ENCODE results near the gene TMEM131L.

Gene TMEM131L

GRCh38 chr4:153485860-153486259 is 19.7 kb downstream of the TMEM131L start:
- 100% methylated on average over 4 of the region's 5 CpGs for WGBS (ENCODE audit: insufficient coverage)
- CTCF ChIA-PET: interaction anchor here (1.5 to 4.3 kb wide), 3 partner anchors 13 to 86 kb away, joined by 3 to 29 read pairs (median 4); partner anchors contain the start of gene TMEM131L

GRCh38 chr4:153486281-153487151 is 20.4 kb downstream of the TMEM131L start:
- 95% methylated on average over 14 of the region's 14 CpGs for WGBS (ENCODE audit: insufficient coverage)
- Histone ChIP-seq H3K4me3 (ENCODE audit: control insufficient read depth in 1 of 7, extremely low read depth in 1 of 7, insufficient read depth in 4 of 7, low read depth in 2 of 7, low read length in 6 of 7) (no peak overlapping the region), H3K36me3 (ENCODE audit: control insufficient read depth in 4 of 4, insufficient read depth in 4 of 4, low read length in 3 of 4) (no peaks in the 10 kb centered on the region), H3K27ac (ENCODE audit: insufficient read depth in 1 of 2, low read depth in 1 of 2, low read length in 2 of 2, poor library complexity in 1 of 2, severe bottlenecking in 2 of 2) (no peak overlapping the region), H3K27me3 (replicated peaks in 2 of 5; ENCODE audit: control insufficient read depth in 4 of 5, insufficient read depth in 5 of 5, low read length in 4 of 5) (no peaks in the 10 kb centered on the region), H3K4me1 (ENCODE audit: control extremely low read depth in 1 of 4, control insufficient read depth in 4 of 4, insufficient read depth in 4 of 4, low read length in 3 of 4) (peaks cover 14 to 33% (median 28%) of the 10 kb centered on the region in 4 experiments), H3K9me3 (ENCODE audit: control extremely low read depth in 1 of 5, control insufficient read depth in 4 of 5, insufficient read depth in 2 of 5, low read depth in 1 of 5, low read length in 4 of 5) (no peaks in the 10 kb centered on the region)
- ChIA-PET CTCF (interaction anchor here (0.6 to 4.3 kb wide), 6 partner anchors 12 to 680 kb away, joined by 3 to 29 read pairs (median 4); partner anchors contain the start of gene TMEM131L), POLR2A (no interaction called here)
- no peak for DNase-seq

More at GRCh38 chr4:153485860-153486259, 19.7 kb downstream of the TMEM131L start:
- no peak overlapping the region for H3K27ac ChIP-seq (ENCODE audit: insufficient read depth in 1 of 2, low read depth in 1 of 2, low read length in 2 of 2, poor library complexity in 1 of 2, severe bottlenecking in 2 of 2)
- H3K27me3 ChIP-seq (replicated peaks in 2 of 5; ENCODE audit: control insufficient read depth in 4 of 5, insufficient read depth in 5 of 5, low read length in 4 of 5): no peaks in the 10 kb centered on the region
- POLR2A ChIA-PET: no interaction called here
- H3K4me3 ChIP-seq (ENCODE audit: control insufficient read depth in 1 of 7, extremely low read depth in 1 of 7, insufficient read depth in 4 of 7, low read depth in 2 of 7, low read length in 6 of 7): no peak overlapping the region
- no peaks in the 10 kb centered on the region for H3K9me3 ChIP-seq (ENCODE audit: control extremely low read depth in 1 of 5, control insufficient read depth in 4 of 5, insufficient read depth in 2 of 5, low read depth in 1 of 5, low read length in 4 of 5)
- DNase-seq: no peak
- peaks cover 12 to 33% (median 28%) of the 10 kb centered on the region in 4 experiments for H3K4me1 ChIP-seq (ENCODE audit: control extremely low read depth in 1 of 4, control insufficient read depth in 4 of 4, insufficient read depth in 4 of 4, low read length in 3 of 4)
- peaks cover 0 to under 1% (median 0%) of the 10 kb centered on the region in 4 experiments for H3K36me3 ChIP-seq (ENCODE audit: control insufficient read depth in 4 of 4, insufficient read depth in 4 of 4, low read length in 3 of 4)

GRCh38 chr4:153488006-153488891 is 22.1 kb downstream of the TMEM131L start:
- ChIA-PET CTCF (interaction anchor here (0.7 to 4.3 kb wide), 8 partner anchors 9 to 86 kb away, joined by 3 to 29 read pairs (median 3); partner anchors contain the start of gene TMEM131L), POLR2A (no interaction called here)
- no peaks in the 10 kb centered on the region for H3K27me3 ChIP-seq (replicated peaks in 2 of 5; ENCODE audit: control insufficient read depth in 4 of 5, insufficient read depth in 5 of 5, low read length in 4 of 5)
- DNase-seq: peak; percentile 56 to 92 (median 91)
- H3K9me3 ChIP-seq (ENCODE audit: control extremely low read depth in 1 of 5, control insufficient read depth in 4 of 5, insufficient read depth in 2 of 5, low read depth in 1 of 5, low read length in 4 of 5): no peaks in the 10 kb centered on the region
- peak overlapping the region in 6 of 7 experiments; percentile 34 to 71 (median 47) for H3K4me3 ChIP-seq (ENCODE audit: control insufficient read depth in 1 of 7, extremely low read depth in 1 of 7, insufficient read depth in 4 of 7, low read depth in 2 of 7, low read length in 6 of 7)
- WGBS (ENCODE audit: insufficient coverage): 7% methylated on average over 18 of the region's 24 CpGs
- no peaks in the 10 kb centered on the region for H3K36me3 ChIP-seq (ENCODE audit: control insufficient read depth in 4 of 4, insufficient read depth in 4 of 4, low read length in 3 of 4)
- H3K4me1 ChIP-seq (ENCODE audit: control extremely low read depth in 1 of 4, control insufficient read depth in 4 of 4, insufficient read depth in 4 of 4, low read length in 3 of 4): peaks cover 14 to 33% (median 28%) of the 10 kb centered on the region in 4 experiments
- H3K27ac ChIP-seq (ENCODE audit: insufficient read depth in 1 of 2, low read depth in 1 of 2, low read length in 2 of 2, poor library complexity in 1 of 2, severe bottlenecking in 2 of 2): peak overlapping the region; percentile 43 to 80

GRCh38 chr4:153489856-153490558 is 23.8 kb downstream of the TMEM131L start:
- Histone ChIP-seq H3K4me1 (ENCODE audit: control extremely low read depth in 1 of 4, control insufficient read depth in 4 of 4, insufficient read depth in 4 of 4, low read length in 3 of 4) (peaks cover 14 to 33% (median 28%) of the 10 kb centered on the region in 4 experiments), H3K4me3 (ENCODE audit: control insufficient read depth in 1 of 7, extremely low read depth in 1 of 7, insufficient read depth in 4 of 7, low read depth in 2 of 7, low read length in 6 of 7) (no peak overlapping the region), H3K9me3 (ENCODE audit: control extremely low read depth in 1 of 5, control insufficient read depth in 4 of 5, insufficient read depth in 2 of 5, low read depth in 1 of 5, low read length in 4 of 5) (no peaks in the 10 kb centered on the region), H3K27ac (ENCODE audit: insufficient read depth in 1 of 2, low read depth in 1 of 2, low read length in 2 of 2, poor library complexity in 1 of 2, severe bottlenecking in 2 of 2) (no peak overlapping the region), H3K36me3 (ENCODE audit: control insufficient read depth in 4 of 4, insufficient read depth in 4 of 4, low read length in 3 of 4) (peaks cover 0 to 4% (median 0%) of the 10 kb centered on the region in 4 experiments), H3K27me3 (replicated peaks in 2 of 5; ENCODE audit: control insufficient read depth in 4 of 5, insufficient read depth in 5 of 5, low read length in 4 of 5) (no peaks in the 10 kb centered on the region)
- WGBS (ENCODE audit: insufficient coverage): 92% methylated on average over 4 of the region's 7 CpGs
- ChIA-PET CTCF (interaction anchor here (1.3 to 4.3 kb wide), 2 partner anchors 22 to 30 kb away, joined by 3 to 29 read pairs; partner anchors contain the start of gene TMEM131L), POLR2A (no interaction called here)
- DNase-seq: no peak

GRCh38 chr4:153490985-153491483 is 24.9 kb downstream of the TMEM131L start:
- peaks cover 0 to 4% (median 0%) of the 10 kb centered on the region in 4 experiments for H3K36me3 ChIP-seq (ENCODE audit: control insufficient read depth in 4 of 4, insufficient read depth in 4 of 4, low read length in 3 of 4)
- ChIA-PET POLR2A (no interaction called here), CTCF (interaction anchor here (1.9 kb wide), 1 partner anchor 50 kb away, joined by 4 read pairs; no protein-coding TSS in a partner anchor)
- H3K9me3 ChIP-seq (ENCODE audit: control extremely low read depth in 1 of 5, control insufficient read depth in 4 of 5, insufficient read depth in 2 of 5, low read depth in 1 of 5, low read length in 4 of 5): no peaks in the 10 kb centered on the region
- peaks cover 14 to 33% (median 28%) of the 10 kb centered on the region in 4 experiments for H3K4me1 ChIP-seq (ENCODE audit: control extremely low read depth in 1 of 4, control insufficient read depth in 4 of 4, insufficient read depth in 4 of 4, low read length in 3 of 4)
- no peak overlapping the region for H3K4me3 ChIP-seq (ENCODE audit: control insufficient read depth in 1 of 7, extremely low read depth in 1 of 7, insufficient read depth in 4 of 7, low read depth in 2 of 7, low read length in 6 of 7)
- no peaks in the 10 kb centered on the region for H3K27me3 ChIP-seq (replicated peaks in 2 of 5; ENCODE audit: control insufficient read depth in 4 of 5, insufficient read depth in 5 of 5, low read length in 4 of 5)
- H3K27ac ChIP-seq (ENCODE audit: insufficient read depth in 1 of 2, low read depth in 1 of 2, low read length in 2 of 2, poor library complexity in 1 of 2, severe bottlenecking in 2 of 2): no peak overlapping the region
- DNase-seq: no peak
- 92% methylated on average over 5 of the region's 8 CpGs for WGBS (ENCODE audit: insufficient coverage)

GRCh38 chr4:153494562-153494961 is 28.4 kb downstream of the TMEM131L start:
- Histone ChIP-seq H3K36me3 (ENCODE audit: control insufficient read depth in 4 of 4, insufficient read depth in 4 of 4, low read length in 3 of 4) (peaks cover 0 to 7% (median 3%) of the 10 kb centered on the region in 4 experiments), H3K4me3 (ENCODE audit: control insufficient read depth in 1 of 7, extremely low read depth in 1 of 7, insufficient read depth in 4 of 7, low read depth in 2 of 7, low read length in 6 of 7) (no peak overlapping the region), H3K4me1 (ENCODE audit: control extremely low read depth in 1 of 4, control insufficient read depth in 4 of 4, insufficient read depth in 4 of 4, low read length in 3 of 4) (peaks cover 2 to 9% (median 5%) of the 10 kb centered on the region in 4 experiments), H3K27me3 (replicated peaks in 2 of 5; ENCODE audit: control insufficient read depth in 4 of 5, insufficient read depth in 5 of 5, low read length in 4 of 5) (no peaks in the 10 kb centered on the region), H3K27ac (ENCODE audit: insufficient read depth in 1 of 2, low read depth in 1 of 2, low read length in 2 of 2, poor library complexity in 1 of 2, severe bottlenecking in 2 of 2) (no peak overlapping the region), H3K9me3 (ENCODE audit: control extremely low read depth in 1 of 5, control insufficient read depth in 4 of 5, insufficient read depth in 2 of 5, low read depth in 1 of 5, low read length in 4 of 5) (no peaks in the 10 kb centered on the region)
- no peak for DNase-seq
- ChIA-PET POLR2A (no interaction called here), CTCF (interaction anchor here (0.6 to 1.3 kb wide), 4 partner anchors 13 to 603 kb away, joined by 3 to 4 read pairs (median 3); no protein-coding TSS in a partner anchor)
- WGBS (ENCODE audit: insufficient coverage): 100% methylated on average over 3 of the region's 10 CpGs
